Measurements from ENCODE around the gene YY1. TPM values are rescaled to one million over a fixed set of nuclear protein-coding genes. Genes with fewer than 3 reads are reported as not detected.
"Not testable (repeated sequence)": the region's sequence is repeated elsewhere in the genome, so short reads cannot be mapped to it uniquely, and the experiment has no call there.

Gene YY1
- total and polyA plus RNA-seq, 9 of the 15 experiments (the other 6 are each of a cell fraction or from before 2014, with no cell fraction given): 20.8 to 74.2 (median 46.7) TPM

- TF ChIP-seq KLF13 (tag; IDR thresholded peaks at IDR 0.05; ENCODE audit: borderline replicate concordance, low read depth): no peak
Observed at GRCh38 chr14:100203962-100204834, 34.7 kb upstream of the YY1 start (continued).

- POLR2A ChIA-PET: not testable (repeated sequence)
Observed at GRCh38 chr14:100204835-100205167, 34.1 kb upstream of the YY1 start.

DNA sequence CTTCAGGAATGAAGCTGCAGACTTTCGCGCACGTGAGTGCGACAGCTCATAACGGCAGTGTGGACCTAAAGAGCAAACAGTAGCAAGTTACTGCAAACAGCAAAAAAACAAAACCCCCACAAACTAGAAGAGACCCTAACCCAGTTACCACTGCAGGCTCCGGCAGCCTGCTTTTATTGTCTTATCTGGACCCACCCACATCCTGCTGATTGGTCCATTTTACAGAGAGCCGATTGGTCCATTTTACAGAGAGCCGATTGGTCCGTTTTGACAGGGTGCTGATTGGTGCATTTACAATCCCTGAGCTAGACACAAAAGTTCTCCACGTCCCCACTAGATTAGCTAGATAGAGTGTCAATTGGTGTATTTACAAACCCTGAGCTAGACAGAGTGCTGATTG is 31.4 kb upstream of the YY1 start:
- BruUV-seq (replicated peaks); H3K4me1 ChIP-seq (replicated peaks in 1 of 2; ENCODE audit: control insufficient read depth in 2 of 2, insufficient read depth in 2 of 2, low read length in 2 of 2); H2AFZ ChIP-seq (ENCODE audit: low read depth, low read length); in situ Hi-C loops (cut with MboI); H3K9ac ChIP-seq (ENCODE audit: insufficient read depth in 1 of 2, low read depth in 2 of 2, low read length in 2 of 2); H3K4me2 ChIP-seq (ENCODE audit: insufficient read depth, low read length); intact Hi-C loops (cut with micrococcal nuclease); FAIRE-seq; H3K27me3 ChIP-seq (ENCODE audit: control insufficient read depth in 2 of 2, insufficient read depth in 2 of 2, low read length in 2 of 2); CTCF ChIA-PET (ENCODE audit: low intra/inter-chr PET ratio); DNase-seq (ENCODE audit: extremely low read depth in 1 of 4, low spot score in 3 of 4); H3K9me1 ChIP-seq (ENCODE audit: control insufficient read depth, insufficient read depth, low read length); H3K79me2 ChIP-seq (ENCODE audit: control insufficient read depth, insufficient read depth, low read length); ATAC-seq; H3K36me3 ChIP-seq (ENCODE audit: control insufficient read depth, insufficient read depth, low read length); H3K9me3 ChIP-seq (replicated peaks; ENCODE audit: control insufficient read depth, insufficient read depth, low read depth, low read length); H4K20me1 ChIP-seq (replicated peaks; ENCODE audit: control insufficient read depth, insufficient read depth, low read length); H3K4me3 ChIP-seq; H3K27ac ChIP-seq (ENCODE audit: extremely low read depth, low read depth, low read length): not testable (repeated sequence)
- TF ChIP-seq NFYB (IDR thresholded peaks at IDR 0.05; ENCODE audit: extremely low read depth, insufficient read length): peak; percentile 52
- POLR2A ChIA-PET: interaction anchor here (0.8 kb wide), 1 partner anchor 713 kb away, joined by 3 read pairs; no protein-coding TSS in a partner anchor
- WGBS (ENCODE audit: insufficient coverage, low coverage, missing lambda C conversion rate): 51% methylated on average over 4 of the region's 10 CpGs

More at GRCh38 chr14:100204835-100205167, 34.1 kb upstream of the YY1 start:
- H4K20me1 ChIP-seq (replicated peaks; ENCODE audit: control insufficient read depth, insufficient read depth, low read length); DNase-seq (ENCODE audit: extremely low read depth in 1 of 4, low spot score in 3 of 4); H3K4me3 ChIP-seq; H3K9me3 ChIP-seq (replicated peaks; ENCODE audit: control insufficient read depth, insufficient read depth, low read depth, low read length); H3K36me3 ChIP-seq (ENCODE audit: control insufficient read depth, insufficient read depth, low read length); H3K27me3 ChIP-seq (ENCODE audit: control insufficient read depth in 2 of 2, insufficient read depth in 2 of 2, low read length in 2 of 2); H3K27ac ChIP-seq (ENCODE audit: extremely low read depth, low read depth, low read length); H2AFZ ChIP-seq (ENCODE audit: low read depth, low read length); in situ Hi-C loops (cut with MboI); BruUV-seq (replicated peaks); ATAC-seq; CTCF ChIA-PET (ENCODE audit: low intra/inter-chr PET ratio); H3K4me1 ChIP-seq (replicated peaks in 1 of 2; ENCODE audit: control insufficient read depth in 2 of 2, insufficient read depth in 2 of 2, low read length in 2 of 2); FAIRE-seq; intact Hi-C loops (cut with micrococcal nuclease); H3K79me2 ChIP-seq (ENCODE audit: control insufficient read depth, insufficient read depth, low read length); H3K9ac ChIP-seq (ENCODE audit: insufficient read depth in 1 of 2, low read depth in 2 of 2, low read length in 2 of 2); H3K9me1 ChIP-seq (ENCODE audit: control insufficient read depth, insufficient read depth, low read length); H3K4me2 ChIP-seq (ENCODE audit: insufficient read depth, low read length): not testable (repeated sequence)
- 93% methylated on average over 4 of the region's 7 CpGs for WGBS (ENCODE audit: insufficient coverage, low coverage, missing lambda C conversion rate)

- not testable (repeated sequence) for ATAC-seq; H4K20me1 ChIP-seq (replicated peaks; ENCODE audit: control insufficient read depth, insufficient read depth, low read length)
Observed at GRCh38 chr14:100208136-100208535, 30.8 kb upstream of the YY1 start.

More at GRCh38 chr14:100208136-100208535, 30.8 kb upstream of the YY1 start:
- H3K4me1 ChIP-seq (replicated peaks in 1 of 2; ENCODE audit: control insufficient read depth in 2 of 2, insufficient read depth in 2 of 2, low read length in 2 of 2); H3K9me3 ChIP-seq (replicated peaks; ENCODE audit: control insufficient read depth, insufficient read depth, low read depth, low read length); in situ Hi-C loops (cut with MboI); H3K9me1 ChIP-seq (ENCODE audit: control insufficient read depth, insufficient read depth, low read length); H3K4me3 ChIP-seq; BruUV-seq (replicated peaks); intact Hi-C loops (cut with micrococcal nuclease); CTCF ChIA-PET (ENCODE audit: low intra/inter-chr PET ratio); H3K9ac ChIP-seq (ENCODE audit: insufficient read depth in 1 of 2, low read depth in 2 of 2, low read length in 2 of 2); H2AFZ ChIP-seq (ENCODE audit: low read depth, low read length); DNase-seq (ENCODE audit: extremely low read depth in 1 of 4, low spot score in 3 of 4); H3K79me2 ChIP-seq (ENCODE audit: control insufficient read depth, insufficient read depth, low read length); FAIRE-seq; H3K27ac ChIP-seq (ENCODE audit: extremely low read depth, low read depth, low read length); POLR2A ChIA-PET; H3K36me3 ChIP-seq (ENCODE audit: control insufficient read depth, insufficient read depth, low read length); H3K4me2 ChIP-seq (ENCODE audit: insufficient read depth, low read length); H3K27me3 ChIP-seq (ENCODE audit: control insufficient read depth in 2 of 2, insufficient read depth in 2 of 2, low read length in 2 of 2): not testable (repeated sequence)
- WGBS (ENCODE audit: insufficient coverage, low coverage, missing lambda C conversion rate): 90% methylated on average over 6 of the region's 33 CpGs
